Neural cell (in vitro differentiated cells): ENCODE measurements around the gene ACE. TPM values are rescaled to one million over a fixed set of nuclear protein-coding genes. Genes with fewer than 3 reads are reported as not detected.

Experiments
- H2AFZ ChIP-seq: fragments of 200-600, 300-800 bp; sonication (generic), shearing (Covaris generic); 2 replicates; pipeline ENCODE4 v1.6.0; 2014; ENCODE audit warnings: low read depth, mild to moderate bottlenecking, antibody characterized with exemption, low read length, moderate library complexity
- H3F3A ChIP-seq: fragments of 200-600 bp; shearing (Covaris generic); 2 replicates; pipeline ENCODE4 v1.6.1; 2016; ENCODE audit warnings: mild to moderate bottlenecking, moderate library complexity, mixed read lengths, antibody characterized with exemption, low read length; ENCODE audit not compliant: insufficient read depth, poor library complexity, severe bottlenecking
- H3K27ac ChIP-seq: fragments of 200-600, 300-800 bp; sonication (generic), shearing (Covaris generic); 2 replicates; pipeline ENCODE4 v1.5.1; 2014; ENCODE audit warnings: mild to moderate bottlenecking, low read length, moderate library complexity
- H3K27me3 ChIP-seq: fragments of 300-800, 200-600 bp; sonication (generic), shearing (Covaris generic); 2 replicates; pipeline ENCODE4 v1.6.0; 2014; ENCODE audit warnings: mild to moderate bottlenecking, low read depth, low read length, moderate library complexity; ENCODE audit not compliant: insufficient read depth
- H3K36me3 ChIP-seq: fragments of 300-800, 200-600 bp; sonication (generic), shearing (Covaris generic); 2 replicates; pipeline ENCODE4 v1.5.1; 2014; ENCODE audit warnings: mild to moderate bottlenecking, antibody characterized with exemption, low read length, moderate library complexity; ENCODE audit not compliant: insufficient read depth
- H3K4me2 ChIP-seq: fragments of 300-800, 200-600 bp; sonication (generic), shearing (Covaris generic); 2 replicates; pipeline ENCODE4 v1.6.0; 2014; ENCODE audit warnings: mild to moderate bottlenecking, low read length
- H3K4me3 ChIP-seq: fragments of 300-800, 200-600 bp; sonication (generic), shearing (Covaris generic); 2 replicates; pipeline ENCODE4 v1.5.1; 2014; ENCODE audit warnings: mild to moderate bottlenecking, low read length, moderate library complexity
- H3K79me2 ChIP-seq: fragments of 200-600 bp; shearing (Covaris generic); replicated peaks from 2 replicates; pipeline ENCODE4 v1.6.0; 2014; ENCODE audit warnings: mild to moderate bottlenecking, low read length, moderate library complexity; ENCODE audit not compliant: insufficient read depth
- H3K9ac ChIP-seq: fragments of 300-800, 200-600 bp; sonication (generic), shearing (Covaris generic); 2 replicates; pipeline ENCODE4 v1.6.1; 2016; ENCODE audit warnings: mild to moderate bottlenecking, low read length, mixed read lengths
- H3K9me2 ChIP-seq: fragments of 200-600 bp; shearing (Covaris generic); 2 replicates; pipeline ENCODE4 v1.6.1; 2016; ENCODE audit warnings: mild to moderate bottlenecking, low read length, mixed read lengths; ENCODE audit not compliant: insufficient read depth
- H3K9me3 ChIP-seq: fragments of 200-600, 300-800 bp; sonication (generic), shearing (Covaris generic); 2 replicates; pipeline ENCODE4 v1.6.1; 2016; ENCODE audit warnings: mild to moderate bottlenecking, mixed run types, low read length, moderate library complexity, mixed read lengths
- H4K20me1 ChIP-seq: fragments of 200-600 bp; shearing (Covaris generic); 2 replicates; pipeline ENCODE4 v1.6.1; 2016; ENCODE audit warnings: mild to moderate bottlenecking, mixed run types; ENCODE audit not compliant: insufficient read depth
- EP300 ChIP-seq: fragments of 450-650 bp; conservative IDR thresholded peaks from 2 replicates; pipeline ENCODE4 v1.6.1; 2014; ENCODE audit warnings: antibody characterized with exemption, mild to moderate bottlenecking, moderate library complexity; ENCODE audit not compliant: poor library complexity, severe bottlenecking
- EZH2 ChIP-seq: fragments of 200-600, 300-800 bp; shearing (Covaris generic), sonication (generic); IDR thresholded peaks from 2 replicates; pipeline ENCODE4 v1.6.1; 2014; ENCODE audit warnings: antibody characterized with exemption, low read length, borderline replicate concordance, mild to moderate bottlenecking; ENCODE audit not compliant: insufficient read depth, poor library complexity, severe bottlenecking
- MXI1 ChIP-seq: fragments of 450-650 bp; conservative IDR thresholded peaks from 2 replicates; pipeline ENCODE4 v1.6.1; 2014; ENCODE audit warnings: antibody characterized with exemption, mild to moderate bottlenecking; ENCODE audit not compliant: poor library complexity, severe bottlenecking
- POLR2AphosphoS5 ChIP-seq: IDR thresholded peaks from 2 replicates; pipeline ENCODE4 v1.6.1; 2012
- RAD21 ChIP-seq: fragments of 450-650 bp; conservative IDR thresholded peaks from 2 replicates; pipeline ENCODE4 v1.6.1; 2014; ENCODE audit warnings: antibody characterized with exemption, mild to moderate bottlenecking, moderate library complexity
- SMC3 ChIP-seq: fragments of 450-650 bp; conservative IDR thresholded peaks from 2 replicates; pipeline ENCODE4 v1.6.1; 2014; ENCODE audit warnings: antibody characterized with exemption, mild to moderate bottlenecking, moderate library complexity; ENCODE audit not compliant: poor library complexity
- TAF1 ChIP-seq: IDR thresholded peaks from 2 replicates; pipeline ENCODE4 v1.6.1; 2012; ENCODE audit warnings: low read depth
- polyA plus RNA-seq: library from polyadenylated mRNA; depleted of rRNA; stranded (reverse); fragments of >200 nt; gene quantifications from 2 replicates; pipeline ENCODE4 v1.2.3, GENCODE V29; 2014
- TF ChIP-seq, protein P1 (sequence below): fragments of 450-650 bp; IDR thresholded peaks from 2 replicates; pipeline ENCODE4 v1.5.1; 2014; ENCODE audit warnings: antibody characterized with exemption, mild to moderate bottlenecking, moderate library complexity; ENCODE audit not compliant: poor library complexity, severe bottlenecking
- TF ChIP-seq, protein P2 (sequence below): IDR thresholded peaks from 2 replicates; pipeline ENCODE4 v1.6.1; 2012; ENCODE audit warnings: borderline replicate concordance

ACE gene
- polyA plus RNA-seq, 1 donor from 2014 or later: 1.5 TPM

DNA sequence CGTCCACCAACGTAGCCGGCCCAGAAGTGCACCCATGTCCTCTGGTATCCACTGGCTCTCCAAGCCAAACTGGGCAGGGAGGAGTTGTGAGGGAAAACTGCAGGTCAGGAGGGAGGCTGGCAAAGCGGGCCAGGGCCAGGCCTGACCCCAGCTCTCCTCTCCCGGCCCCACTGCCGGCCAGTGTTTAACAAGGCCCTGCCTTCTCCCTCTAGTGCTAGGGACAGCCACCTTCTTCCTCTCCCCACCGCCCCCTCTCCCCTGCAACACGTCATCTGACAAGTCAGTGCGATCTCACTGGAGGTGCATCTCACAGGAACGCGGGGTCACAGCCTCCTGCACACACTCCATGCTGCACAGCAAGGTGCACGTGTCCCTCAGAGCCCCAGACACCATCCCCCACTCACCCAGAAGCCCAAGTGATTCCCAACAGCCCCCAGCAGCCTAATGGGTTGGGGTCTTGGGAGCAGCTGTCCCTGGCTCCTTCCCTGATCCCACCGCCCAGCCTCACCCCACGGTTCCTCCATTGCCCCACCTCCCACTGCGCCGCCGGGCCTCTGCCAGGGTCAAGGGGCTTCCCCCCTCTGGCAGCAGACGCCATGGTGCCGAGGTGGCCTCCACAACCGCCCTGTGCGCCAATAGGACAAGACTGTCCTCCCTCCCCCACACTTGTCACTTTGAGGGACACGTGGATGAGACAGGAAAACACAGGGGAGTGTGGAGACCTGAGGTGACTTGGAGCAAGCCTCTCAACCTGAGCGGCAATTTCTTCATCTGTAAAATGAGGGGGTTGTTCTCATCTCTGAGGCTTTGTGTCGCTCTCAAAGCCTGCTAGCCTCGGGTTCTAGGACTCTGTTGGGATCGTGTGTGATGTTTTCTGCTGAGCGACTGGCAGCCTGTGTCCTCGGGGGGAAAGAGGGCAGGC, 1.1 kb upstream of the ACE start:
- H3K27ac ChIP-seq: no peak overlapping the region
- H2AFZ ChIP-seq: no peak overlapping the region
- H3F3A ChIP-seq: no peaks in the 10 kb centered on the region
- H3K4me2 ChIP-seq: no peak overlapping the region
- H3K4me3 ChIP-seq: peak overlapping the region; percentile 72
- H3K79me2 ChIP-seq: no peaks in the 10 kb centered on the region
- no peaks in the 10 kb centered on the region for H3K9me2 ChIP-seq
- H3K27me3 ChIP-seq: peaks cover 44% of the 10 kb centered on the region
- H3K9ac ChIP-seq: peak overlapping the region; percentile 53
- no peaks in the 10 kb centered on the region for H3K9me3 ChIP-seq
- no peaks in the 10 kb centered on the region for H3K36me3 ChIP-seq
- peak; percentile 24 for TF ChIP-seq EP300
- TF ChIP-seq RAD21: no peak
- H4K20me1 ChIP-seq: no peaks in the 10 kb centered on the region

DNA sequence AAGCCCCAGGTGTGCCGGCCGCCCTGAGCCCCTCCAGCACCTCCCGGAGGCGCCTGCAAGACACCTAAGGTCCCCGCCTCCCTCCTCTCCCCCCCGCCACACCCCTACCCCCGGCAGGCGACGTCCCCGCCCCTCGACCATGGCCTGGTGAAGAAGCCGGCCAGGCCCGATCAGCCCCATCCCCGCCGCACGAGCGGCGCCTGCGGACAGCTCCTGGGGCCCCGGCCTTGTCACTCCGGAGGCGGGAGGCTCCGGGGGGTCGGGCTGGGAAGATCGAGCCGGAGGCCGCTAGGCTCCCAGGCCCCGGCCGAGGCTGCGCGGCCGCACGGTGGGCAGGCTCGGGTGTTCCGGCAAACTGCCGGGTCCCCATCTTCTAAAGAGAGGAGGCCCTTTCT, 405 bp upstream of the ACE start:
- Histone ChIP-seq H2AFZ (no peak overlapping the region), H3K79me2 (no peaks in the 10 kb centered on the region), H4K20me1 (no peaks in the 10 kb centered on the region), H3K9me3 (no peaks in the 10 kb centered on the region), H3K4me2 (no peak overlapping the region), H3K9me2 (no peaks in the 10 kb centered on the region), H3K27ac (no peak overlapping the region), H3K36me3 (no peaks in the 10 kb centered on the region), H3K9ac (peak overlapping the region; percentile 53), H3F3A (no peaks in the 10 kb centered on the region), H3K27me3 (peaks cover 44% of the 10 kb centered on the region), H3K4me3 (peak overlapping the region; percentile 72)
- TF ChIP-seq SMC3 (no peak), EP300 (no peak), POLR2AphosphoS5 (no peak), TAF1 (no peak), MXI1 (no peak), EZH2 (no peak), RAD21 (no peak)
- TF ChIP-seq, protein P1, sequence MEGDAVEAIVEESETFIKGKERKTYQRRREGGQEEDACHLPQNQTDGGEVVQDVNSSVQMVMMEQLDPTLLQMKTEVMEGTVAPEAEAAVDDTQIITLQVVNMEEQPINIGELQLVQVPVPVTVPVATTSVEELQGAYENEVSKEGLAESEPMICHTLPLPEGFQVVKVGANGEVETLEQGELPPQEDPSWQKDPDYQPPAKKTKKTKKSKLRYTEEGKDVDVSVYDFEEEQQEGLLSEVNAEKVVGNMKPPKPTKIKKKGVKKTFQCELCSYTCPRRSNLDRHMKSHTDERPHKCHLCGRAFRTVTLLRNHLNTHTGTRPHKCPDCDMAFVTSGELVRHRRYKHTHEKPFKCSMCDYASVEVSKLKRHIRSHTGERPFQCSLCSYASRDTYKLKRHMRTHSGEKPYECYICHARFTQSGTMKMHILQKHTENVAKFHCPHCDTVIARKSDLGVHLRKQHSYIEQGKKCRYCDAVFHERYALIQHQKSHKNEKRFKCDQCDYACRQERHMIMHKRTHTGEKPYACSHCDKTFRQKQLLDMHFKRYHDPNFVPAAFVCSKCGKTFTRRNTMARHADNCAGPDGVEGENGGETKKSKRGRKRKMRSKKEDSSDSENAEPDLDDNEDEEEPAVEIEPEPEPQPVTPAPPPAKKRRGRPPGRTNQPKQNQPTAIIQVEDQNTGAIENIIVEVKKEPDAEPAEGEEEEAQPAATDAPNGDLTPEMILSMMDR: no peak
- TF ChIP-seq, protein P2, sequence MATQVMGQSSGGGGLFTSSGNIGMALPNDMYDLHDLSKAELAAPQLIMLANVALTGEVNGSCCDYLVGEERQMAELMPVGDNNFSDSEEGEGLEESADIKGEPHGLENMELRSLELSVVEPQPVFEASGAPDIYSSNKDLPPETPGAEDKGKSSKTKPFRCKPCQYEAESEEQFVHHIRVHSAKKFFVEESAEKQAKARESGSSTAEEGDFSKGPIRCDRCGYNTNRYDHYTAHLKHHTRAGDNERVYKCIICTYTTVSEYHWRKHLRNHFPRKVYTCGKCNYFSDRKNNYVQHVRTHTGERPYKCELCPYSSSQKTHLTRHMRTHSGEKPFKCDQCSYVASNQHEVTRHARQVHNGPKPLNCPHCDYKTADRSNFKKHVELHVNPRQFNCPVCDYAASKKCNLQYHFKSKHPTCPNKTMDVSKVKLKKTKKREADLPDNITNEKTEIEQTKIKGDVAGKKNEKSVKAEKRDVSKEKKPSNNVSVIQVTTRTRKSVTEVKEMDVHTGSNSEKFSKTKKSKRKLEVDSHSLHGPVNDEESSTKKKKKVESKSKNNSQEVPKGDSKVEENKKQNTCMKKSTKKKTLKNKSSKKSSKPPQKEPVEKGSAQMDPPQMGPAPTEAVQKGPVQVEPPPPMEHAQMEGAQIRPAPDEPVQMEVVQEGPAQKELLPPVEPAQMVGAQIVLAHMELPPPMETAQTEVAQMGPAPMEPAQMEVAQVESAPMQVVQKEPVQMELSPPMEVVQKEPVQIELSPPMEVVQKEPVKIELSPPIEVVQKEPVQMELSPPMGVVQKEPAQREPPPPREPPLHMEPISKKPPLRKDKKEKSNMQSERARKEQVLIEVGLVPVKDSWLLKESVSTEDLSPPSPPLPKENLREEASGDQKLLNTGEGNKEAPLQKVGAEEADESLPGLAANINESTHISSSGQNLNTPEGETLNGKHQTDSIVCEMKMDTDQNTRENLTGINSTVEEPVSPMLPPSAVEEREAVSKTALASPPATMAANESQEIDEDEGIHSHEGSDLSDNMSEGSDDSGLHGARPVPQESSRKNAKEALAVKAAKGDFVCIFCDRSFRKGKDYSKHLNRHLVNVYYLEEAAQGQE: no peak
